GM18508 (cell line): ENCODE data around the gene RAP2A.

Experiments used
- ATAC-seq: cut with Tn5 transposase; IDR thresholded peaks from one replicate; pipeline ENCODE4 v1.9.1; 2021; ENCODE audit warnings: moderate number of reproducible peaks; ENCODE audit not compliant: insufficient read depth, unreplicated experiment

RAP2A gene

DNA sequence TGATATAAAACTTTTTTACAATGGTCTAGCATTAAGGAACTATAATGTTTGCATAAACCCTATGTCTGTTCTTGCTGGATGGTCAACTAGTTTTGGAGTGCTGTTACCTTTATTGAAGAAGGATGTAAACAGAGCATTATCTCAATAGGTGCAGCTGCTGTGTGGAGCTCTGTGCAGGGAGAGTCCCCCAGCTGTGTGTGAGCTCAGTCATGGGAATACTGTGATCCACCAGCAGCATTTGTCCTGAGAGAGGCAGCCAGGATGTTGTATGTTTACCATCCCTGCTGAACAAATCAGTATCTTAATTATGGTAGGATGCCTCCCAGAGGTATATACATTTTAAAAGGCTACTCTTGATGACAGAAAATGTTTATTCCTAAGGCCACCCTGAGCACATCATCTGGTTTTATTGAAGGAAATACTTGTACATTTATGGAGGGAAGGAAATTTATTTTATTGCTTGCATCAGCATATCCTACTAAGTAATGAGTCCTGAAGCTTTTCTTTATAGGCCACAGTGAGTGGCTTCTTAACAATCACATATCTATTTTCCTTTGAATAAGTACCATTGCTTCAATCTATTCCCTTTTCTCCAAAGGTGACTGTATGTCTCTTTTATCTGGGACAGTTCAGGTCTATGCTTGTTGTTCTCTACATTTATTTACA lies 11.7 kb downstream of the RAP2A start:
- ATAC-seq = no peak

DNA sequence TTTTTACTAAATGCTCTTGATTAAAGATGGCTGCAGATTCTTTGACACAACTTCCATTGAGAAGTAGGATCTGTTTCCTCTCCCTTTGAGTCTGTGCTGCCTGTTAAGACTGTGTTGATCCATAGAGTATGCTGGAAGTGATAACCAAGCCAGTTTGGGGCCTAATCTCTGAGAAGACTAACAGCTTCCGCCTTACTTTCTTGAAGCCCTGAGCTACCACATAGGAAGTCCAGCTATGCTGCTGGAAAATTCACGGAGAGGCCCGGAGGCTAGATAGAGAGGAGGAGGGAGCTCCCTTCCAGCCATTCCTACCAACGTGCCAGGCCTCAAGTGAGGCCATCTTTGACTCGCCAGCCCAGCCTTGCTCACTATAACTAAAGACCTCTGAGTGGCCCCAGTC lies 12.5 kb downstream of the RAP2A start:
- ATAC-seq = no peak

DNA sequence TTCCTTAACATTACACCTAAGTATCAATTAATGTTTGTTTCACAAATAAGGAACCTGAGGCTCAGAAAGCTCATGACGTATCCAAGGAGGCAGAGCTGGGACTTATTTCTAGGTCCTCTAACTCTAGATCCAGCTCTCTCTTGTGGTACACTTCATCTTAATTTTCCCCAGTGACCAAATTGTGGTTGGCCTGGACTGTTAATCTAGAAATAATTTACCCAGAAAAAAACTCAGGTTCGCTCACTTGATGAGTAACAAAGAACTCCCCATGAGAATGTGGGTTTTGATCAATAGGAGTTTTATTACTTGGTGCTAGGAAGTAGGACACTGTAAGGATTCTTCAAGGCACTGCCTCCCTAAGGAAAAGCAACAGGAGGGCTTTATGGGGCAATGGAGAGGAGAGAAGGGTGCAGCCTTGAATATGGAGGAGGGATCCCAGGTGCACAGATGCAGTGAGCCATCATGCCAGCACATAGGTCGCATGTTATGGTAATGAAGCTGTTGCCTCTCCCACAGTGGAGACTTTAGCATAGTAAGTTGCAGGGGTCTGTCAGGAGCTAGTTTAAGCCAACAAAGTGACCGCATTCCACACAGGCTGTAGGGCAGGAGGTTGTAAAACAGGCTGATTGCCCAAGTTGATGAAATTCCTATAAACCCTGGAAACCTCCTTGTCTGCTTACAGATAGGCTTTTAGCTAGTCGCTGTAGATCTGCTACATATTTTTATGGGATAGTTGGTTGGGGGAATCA lies 14.7 kb downstream of the RAP2A start:
- ATAC-seq = peak; percentile 65

DNA sequence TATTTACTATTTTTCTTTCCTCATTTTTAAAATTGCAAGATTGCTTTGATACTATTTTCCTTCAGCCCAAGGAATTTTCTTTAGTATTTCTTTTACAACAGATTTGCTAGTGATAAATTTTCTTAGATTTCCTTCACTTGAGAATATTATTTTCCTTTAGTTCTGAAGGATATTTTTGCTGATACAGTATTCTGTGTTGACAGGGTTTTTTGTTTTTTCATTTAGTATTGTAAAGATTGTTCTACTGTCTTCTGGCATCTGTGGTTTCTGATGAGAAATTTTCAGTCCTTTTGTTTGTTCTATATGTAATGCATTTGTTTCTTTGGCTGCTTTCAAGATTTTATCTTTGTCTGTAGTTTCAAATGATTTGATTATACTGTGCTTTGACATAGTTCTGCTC lies 20.7 kb downstream of the RAP2A start:
- ATAC-seq = no peak

DNA sequence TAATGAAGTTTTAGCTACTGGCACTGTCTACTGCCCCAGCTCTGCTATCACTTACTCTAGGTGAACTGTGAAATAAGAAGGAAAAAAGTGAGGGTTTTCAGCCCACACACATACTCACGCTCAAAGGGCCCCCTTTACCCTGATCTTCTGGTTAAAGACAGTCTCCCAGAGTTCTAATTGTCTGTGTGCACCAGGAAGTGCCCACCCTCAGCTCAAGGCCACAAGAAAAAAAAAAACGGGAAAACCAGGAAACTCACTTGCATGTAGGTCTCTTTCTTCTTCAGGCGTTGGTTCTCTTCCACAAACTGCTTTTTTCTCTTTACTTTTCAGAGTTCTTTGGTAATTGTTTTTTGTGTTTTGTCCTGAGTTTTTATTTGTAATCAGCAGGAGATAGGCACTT lies 22.1 kb downstream of the RAP2A start:
- ATAC-seq = no peak

DNA sequence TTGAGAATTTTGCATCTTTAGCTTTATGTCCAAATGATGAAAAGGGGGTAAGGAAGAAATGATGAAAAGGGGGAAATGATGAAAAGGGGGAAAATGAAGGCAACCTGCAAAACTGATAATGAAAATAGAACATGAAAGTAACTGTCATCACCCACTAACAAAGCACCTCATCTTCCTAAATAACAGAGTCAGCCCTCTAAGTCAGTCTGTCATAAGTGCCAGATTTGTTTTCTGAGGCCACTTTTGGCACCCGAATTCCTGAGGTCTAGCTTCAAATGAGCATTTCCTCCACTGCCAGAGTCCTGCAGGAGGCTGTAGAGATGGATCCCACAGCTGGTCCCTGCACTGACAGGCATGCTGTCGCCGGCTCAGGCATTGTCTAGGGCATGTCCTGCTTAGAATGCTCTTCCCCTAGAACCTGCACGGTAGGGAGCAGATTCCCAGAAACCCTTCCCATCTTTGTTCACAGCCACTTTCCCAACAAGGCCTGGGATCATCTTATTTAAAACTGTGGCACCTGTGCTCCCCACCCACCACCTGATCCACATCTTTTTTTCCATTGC lies 25.3 kb downstream of the RAP2A start:
- peak; percentile 29 for ATAC-seq

DNA sequence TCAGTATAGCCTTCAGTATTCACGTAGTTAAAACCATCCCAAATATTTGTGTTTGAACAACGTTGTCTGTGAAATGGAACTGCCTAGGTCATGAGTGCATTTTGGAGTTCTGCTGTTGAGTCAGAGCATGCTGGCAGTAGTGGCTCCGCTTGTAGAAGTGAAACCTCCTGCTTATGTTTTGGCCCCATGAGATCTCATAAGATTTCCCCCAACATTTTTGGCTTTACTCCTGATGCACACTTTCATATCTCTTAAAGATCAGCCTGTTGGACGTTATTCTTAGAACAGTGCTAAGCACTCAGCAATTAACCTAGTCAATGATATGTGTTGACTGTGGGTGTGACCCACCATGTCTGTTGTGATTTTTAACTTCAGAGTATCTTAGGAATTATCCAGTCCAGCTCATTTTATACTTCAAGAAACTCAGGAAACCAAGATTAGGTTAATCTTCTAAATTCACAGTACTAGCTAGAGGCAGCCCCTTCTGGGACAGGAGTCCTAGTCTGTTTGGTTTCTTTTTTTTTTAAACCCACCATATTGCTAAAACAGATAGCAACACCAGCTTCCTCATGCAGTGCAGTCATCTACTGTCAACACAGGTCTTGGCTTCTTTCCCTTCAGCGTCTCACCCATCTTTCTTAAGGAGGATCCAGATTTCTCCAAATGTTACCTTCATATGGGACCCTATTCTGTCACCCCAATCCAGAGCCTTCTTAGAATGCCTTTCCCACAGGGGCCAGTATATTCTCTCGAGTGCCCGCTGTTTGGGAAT lies 26.2 kb downstream of the RAP2A start:
- peak; percentile 95 for ATAC-seq

DNA sequence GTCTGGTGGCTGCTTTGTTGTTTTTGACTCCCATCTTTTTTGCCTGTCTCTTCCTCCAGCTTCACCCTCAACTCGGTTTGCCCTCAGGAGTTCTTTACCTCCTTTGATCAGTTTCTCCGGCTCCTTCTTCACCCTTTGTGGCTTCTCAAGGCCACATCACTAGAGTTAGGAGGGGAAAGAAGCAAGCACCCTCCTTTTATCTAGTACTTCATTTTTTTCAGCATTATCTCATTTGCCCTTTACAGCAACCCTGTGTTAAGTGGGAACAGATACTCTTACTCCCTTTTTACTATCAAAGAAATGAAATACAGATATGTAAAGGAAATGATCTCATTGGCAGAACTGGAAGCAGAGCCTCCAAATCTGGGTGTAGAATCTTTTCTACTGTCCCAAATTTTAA lies 26.9 kb downstream of the RAP2A start:
- no peak for ATAC-seq

DNA sequence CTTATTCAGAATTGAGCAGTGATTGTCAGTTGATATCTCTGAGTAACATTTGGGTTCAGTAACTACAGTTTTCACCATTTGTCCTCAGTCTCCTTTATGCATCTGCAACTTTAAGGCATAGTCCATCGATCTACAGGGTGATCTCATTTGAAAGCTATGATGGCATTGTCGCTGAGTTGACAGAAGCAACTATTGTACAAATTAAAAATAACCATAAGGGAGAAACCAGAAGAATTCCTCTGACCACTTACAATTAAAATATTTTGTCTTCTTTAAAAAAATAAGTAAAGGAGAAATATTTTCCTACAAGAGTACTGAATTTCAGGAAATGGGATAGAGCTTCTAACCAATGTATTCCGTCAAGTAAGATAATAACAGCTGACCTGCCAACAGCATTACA lies 30.6 kb downstream of the RAP2A start:
- no peak for ATAC-seq

DNA sequence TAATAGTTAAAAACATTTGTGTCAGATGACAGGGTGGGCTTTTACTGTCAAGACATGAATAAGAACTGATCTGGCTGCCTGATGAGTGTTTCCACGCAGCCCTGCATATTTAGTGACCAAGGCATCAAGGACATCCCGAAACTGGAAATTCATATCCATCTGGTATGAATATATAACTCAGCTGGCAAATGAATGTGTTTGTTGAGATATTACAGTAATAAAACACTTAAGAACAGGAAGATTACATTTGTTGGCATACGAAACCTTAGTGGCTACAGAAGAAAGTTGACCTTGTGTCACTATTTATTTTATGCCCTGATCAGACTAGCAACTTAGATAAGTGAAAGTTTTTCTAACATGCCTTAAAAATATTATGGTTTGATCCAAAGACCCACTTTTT lies 32.8 kb downstream of the RAP2A start:
- ATAC-seq = no peak

DNA sequence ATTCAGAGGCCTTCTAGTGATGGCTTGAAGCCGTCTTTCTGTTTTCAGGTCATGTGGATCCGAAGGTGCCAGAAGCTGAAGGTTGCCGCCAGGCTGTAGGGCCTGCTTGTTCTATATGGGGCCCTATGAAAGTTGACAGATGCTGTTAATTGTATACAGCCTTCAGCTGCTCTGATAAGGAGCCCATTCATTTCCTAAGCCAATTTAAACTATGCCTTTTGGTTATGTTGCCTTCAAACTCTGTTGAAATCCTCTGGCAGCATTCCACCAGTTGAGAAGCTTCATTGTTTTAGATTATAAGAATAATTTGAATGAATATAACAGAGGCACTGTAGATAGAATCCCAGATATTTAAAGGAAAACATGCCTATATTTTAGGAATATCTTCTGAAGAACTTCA lies 34.4 kb downstream of the RAP2A start:
- no peak for ATAC-seq

DNA sequence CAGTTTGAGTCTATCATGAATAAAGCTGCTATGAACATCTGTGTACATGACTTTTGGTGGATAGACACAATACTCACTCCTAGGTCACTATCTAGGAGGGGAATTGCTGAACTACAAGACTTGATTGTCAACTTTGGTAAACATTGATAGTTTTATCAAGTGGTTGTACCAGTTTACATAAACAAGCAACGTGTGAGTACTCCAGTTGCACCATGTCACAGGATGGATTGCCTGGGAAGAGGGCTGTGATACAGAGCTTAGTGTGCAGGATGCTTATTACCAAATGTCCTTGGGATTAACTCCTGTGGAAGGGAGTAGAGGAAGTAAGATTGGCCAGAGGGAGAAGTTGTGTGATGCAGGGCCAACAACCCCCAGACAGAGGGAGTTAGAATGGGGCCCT lies 37.7 kb downstream of the RAP2A start:
- ATAC-seq = no peak

DNA sequence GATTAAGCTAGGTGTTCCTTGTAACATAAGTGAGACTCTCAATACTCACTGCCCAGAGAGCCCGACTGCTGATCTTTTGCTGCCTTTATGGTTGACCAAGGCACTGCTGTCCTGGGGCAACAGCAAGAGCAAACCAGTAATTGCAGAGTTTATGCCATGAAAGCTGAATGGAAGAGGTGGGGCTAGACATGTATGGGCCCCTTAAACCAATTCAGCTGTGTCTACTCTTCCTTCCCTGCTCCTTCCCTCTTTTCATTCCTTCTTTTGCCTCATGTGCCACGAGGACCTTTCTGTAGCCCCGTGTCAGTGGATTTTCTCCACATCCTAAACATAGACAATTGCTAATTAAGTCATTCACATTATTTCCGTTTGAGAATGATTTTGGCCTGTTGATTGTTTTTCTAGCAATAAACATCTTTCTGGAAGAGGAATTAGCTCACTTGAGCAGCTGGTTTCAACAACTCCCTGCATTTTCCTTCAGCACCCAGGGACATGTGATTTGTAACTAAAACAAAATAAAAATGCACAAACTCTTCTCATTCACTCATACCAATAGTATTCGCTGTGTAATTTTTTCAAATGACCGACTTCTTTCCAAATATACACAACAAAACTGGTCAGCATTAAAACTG lies 40.5 kb downstream of the RAP2A start:
- ATAC-seq = no peak

DNA sequence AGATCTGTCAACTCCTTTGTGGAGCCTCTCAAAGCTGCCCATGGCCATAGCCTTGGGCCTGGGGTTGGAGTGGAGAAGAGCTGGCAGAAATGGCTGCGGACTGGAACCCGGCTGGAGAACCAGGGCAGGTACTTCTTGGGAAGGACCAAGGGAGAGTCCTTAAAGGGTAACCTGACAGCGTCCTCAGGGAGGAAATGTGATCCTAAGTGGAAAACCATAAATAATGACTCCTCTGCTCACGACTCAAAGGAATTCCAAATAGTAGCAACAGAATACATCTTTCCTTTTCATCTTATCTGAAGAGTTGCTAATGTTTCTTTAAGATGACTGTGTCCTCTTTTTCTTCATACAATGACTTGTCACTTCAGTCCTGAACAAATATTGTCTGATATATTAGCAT lies 41.0 kb downstream of the RAP2A start:
- ATAC-seq = no peak

DNA sequence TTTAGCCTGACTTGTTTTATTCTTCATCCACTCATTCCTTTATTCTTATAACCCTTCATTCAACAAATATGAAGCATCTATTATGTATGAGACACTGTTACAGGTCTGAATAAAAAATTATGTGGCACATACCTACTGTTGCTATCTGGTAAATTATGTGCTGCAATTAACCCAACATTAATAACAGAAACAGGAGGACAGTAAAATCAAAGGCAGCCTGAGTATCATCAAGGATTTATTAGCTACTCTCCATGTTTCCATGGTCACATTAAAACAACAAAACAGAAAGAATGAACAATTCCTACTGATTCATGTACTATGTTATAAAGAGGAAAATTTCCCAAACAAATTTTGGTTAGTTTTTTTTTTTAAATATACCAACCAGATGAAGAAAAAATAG lies 43.9 kb downstream of the RAP2A start:
- ATAC-seq = no peak

DNA sequence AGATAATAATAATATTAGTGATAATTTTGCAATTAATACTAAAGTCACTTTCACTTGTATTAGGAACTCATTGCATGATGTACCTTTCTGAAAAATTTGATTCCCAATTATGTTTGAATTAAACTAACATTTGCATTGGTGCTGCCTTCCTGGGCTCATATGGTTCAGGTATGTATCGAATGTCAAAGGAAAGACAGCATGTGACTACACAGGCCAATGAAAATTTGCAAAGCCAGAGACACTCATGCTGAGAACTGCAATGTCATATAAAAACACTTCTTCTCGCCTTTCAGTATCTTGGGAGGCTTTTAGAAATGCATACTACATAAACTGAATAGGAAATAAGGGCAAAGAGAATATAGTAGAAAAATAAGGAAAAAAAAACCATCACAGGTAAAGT lies 44.3 kb downstream of the RAP2A start:
- ATAC-seq = no peak

DNA sequence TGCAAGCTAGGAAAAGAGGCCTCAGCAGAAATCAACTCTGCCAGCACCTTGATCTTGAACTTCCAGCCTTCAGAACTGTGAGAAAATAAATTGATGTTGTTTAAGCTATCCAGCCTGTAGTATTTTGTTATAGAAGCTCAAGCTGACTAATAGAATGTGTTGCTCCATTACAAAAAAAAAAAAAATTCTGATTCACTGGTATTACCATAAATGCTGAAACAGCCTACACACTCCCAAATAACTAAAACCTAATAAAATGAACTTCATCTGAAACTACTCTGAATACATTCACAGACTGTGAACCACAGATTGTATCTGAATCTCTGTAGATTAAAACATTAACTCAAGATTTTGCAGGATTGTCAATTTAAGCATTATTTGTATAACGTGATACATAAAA lies 49.5 kb downstream of the RAP2A start:
- no peak for ATAC-seq

DNA sequence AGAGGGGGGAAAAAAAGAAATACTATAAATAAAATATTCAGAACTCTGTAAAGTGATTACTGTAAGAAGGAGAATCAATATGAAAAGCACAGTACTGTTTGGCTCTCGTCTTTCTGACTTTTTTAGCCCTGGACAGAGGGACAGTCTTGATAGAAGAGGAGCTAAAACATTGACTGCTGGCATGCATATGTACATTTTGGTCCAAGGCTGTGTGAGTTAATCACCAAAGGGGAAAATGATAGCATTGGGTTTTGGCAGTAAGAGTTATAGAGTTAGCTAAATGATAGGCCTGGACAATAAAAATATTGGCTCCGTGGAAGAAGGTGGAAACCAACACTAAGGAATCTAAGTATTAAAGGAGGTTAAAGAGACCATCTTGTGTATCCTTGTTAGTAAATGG lies 50.3 kb downstream of the RAP2A start:
- ATAC-seq = no peak

DNA sequence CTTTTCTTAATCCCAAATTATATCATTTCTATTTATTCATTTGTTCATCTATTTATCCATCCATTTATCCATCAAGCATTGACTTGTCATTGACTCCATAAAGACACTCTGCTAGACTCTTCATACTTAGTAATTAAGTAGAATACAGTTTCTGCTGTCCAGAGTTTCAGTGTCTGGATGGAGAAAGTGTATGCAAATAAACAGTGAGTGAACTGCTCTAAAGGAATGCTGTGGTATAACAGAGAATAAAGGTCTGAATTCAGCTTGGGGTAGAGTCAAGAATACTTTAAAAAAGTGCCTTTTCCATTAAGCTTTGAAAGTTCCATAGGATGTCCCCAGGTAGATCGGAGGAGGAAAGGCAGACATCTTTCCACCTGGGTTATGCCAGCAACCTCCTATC lies 51.4 kb downstream of the RAP2A start:
- ATAC-seq = no peak

DNA sequence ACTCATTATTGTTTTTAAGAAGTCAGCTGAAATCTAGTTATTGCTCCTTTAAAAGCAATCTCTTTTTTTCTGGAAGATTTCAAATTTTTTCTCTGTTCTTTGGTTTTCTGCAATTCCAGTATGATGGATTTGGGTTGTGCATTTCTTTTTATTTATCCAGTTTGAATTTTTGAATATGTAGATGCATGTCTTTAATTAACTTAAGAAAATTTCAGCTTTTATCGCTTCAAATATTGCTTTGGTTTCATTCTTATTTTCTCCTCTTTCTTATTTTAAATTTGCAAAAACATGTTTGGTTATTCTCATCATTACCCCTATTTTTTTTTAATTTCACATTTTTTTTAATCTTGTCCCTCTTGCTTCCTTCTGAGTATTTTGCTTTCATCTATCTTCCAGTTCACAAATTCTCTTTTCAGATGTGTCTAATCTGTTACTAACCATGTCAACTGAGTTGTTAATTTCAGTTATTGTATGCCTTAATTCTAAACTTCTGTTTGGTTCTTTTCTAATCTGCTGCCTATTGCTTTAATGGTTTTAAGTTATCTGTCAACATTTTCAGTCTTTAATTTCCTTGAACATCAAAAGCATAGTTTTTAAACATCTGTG lies 56.8 kb downstream of the RAP2A start:
- no peak for ATAC-seq
